ENCODE data around the gene RXYLT1. TPM values are rescaled to one million over a fixed set of nuclear protein-coding genes. Genes with fewer than 3 reads are reported as not detected.
A peak's percentile ranks its signal among the peaks of the same experiment; 100 is the strongest.

The RXYLT1 gene
- polyA plus RNA-seq, 3 donors: 26.6 to 35.2 (median 28.0) TPM

DNA sequence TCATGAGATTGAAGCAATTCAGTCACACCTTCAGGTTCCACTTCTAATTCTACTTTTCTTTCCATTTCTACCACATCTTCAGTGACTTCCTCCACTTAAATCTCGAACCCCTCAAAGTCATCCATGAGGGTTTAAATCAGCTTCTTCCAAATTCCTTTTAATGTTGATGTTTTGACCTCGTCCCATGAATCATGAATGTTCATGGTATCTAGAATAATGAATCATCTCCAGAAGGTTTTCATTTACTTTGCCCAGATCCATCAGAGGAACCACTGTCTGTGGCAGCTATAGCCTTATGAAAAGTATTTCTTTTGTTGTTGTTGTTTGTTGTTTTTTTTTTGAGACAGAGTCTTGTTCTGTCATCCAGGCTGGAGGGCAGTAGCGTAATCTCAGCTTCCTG is 7.6 kb downstream of the RXYLT1 start:
- DNase-seq (ENCODE audit: extremely low read depth in 1 of 11, low read depth in 9 of 11, low spot score in 4 of 11): no peak

DNA sequence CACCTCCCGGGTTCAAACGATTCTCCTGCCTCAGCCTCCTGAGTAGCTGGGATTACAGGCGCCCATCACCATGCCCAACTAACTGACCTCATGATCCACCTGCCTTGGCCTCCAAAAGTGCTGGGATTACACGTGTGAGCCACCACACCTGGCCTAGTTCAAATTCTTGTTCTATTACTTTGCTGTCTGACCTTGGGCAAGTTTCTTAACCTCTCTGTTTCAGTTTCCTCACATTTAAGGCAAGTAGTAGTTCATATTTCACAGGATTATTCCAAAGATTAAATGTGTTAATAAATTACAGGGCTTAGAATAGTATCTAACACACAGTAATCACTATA is 10.9 kb downstream of the RXYLT1 start:
- DNase-seq (ENCODE audit: extremely low read depth in 1 of 11, low read depth in 9 of 11, low spot score in 4 of 11): no peak

DNA sequence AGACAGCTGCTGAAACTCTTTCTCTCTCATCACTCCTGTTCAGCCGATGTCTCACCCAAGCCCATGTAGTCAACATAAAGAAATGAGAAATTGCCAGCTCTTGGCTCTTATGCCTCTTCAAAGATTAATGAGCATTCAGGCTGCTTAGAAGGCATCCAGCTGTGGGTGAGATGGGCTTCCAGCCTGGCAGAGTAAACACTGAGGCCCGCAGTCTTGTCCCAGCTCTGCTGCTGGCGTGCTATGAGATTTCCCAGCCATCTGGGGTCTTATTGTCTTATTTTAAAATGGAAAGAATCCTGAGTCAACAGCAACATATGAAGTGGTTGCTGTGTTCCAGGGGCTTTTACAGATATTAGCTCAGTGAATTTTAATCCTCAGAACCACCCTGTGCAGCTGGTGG is 12.6 kb downstream of the RXYLT1 start:
- no peak for DNase-seq (ENCODE audit: extremely low read depth in 1 of 11, low read depth in 9 of 11, low spot score in 4 of 11)

DNA sequence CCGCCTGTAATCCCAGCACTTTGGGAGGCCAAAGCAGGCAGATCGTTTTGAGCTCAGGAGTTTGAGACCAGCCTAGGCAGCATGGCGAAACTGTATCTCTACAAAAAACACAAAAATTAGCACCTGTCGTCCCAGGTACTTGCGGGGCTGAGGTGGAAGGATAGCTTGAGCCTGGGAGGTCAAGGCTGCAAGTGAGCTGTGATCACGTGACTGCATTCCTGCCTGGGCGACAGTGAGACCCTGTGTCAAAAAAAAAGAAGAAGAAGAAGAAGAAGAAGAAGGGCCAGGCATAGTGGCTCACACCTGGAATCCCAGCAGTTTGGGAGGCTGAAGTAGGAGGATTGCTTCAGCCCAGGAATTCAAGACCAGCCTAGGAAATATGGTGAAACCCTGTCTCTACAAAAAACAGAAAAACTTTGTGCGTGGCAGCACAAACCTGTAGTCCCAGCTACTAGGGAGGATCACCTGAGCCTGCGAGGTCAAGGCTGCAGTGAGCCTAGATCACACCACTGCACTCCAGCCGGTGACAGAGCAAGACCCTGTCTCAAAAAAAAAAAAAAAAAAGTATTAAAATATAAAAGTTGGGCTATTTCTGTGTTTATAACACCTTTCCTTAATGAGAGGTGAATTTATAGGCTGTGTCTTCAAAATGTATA is 15.5 kb downstream of the RXYLT1 start:
- no peak for DNase-seq (ENCODE audit: extremely low read depth in 1 of 11, low read depth in 9 of 11, low spot score in 4 of 11)

DNA sequence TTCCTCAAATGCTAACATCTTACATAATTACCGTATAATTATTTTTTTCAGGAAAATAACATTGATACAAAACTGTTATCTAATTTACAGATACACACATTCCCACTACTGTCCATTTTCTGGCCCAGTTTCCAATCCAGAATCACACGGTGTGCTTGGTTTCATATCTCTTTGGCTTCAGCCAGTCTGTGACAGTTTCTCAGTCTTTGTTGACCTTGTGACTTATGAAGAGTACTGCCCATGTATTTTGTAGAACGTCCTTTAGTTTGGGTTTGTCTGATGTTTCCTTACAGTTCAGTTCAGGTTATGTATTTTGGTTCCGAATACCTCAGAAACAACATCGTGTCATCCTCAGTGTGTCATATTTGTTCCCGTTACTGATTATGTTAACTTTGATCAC is 16.2 kb downstream of the RXYLT1 start:
- DNase-seq (ENCODE audit: extremely low read depth in 1 of 11, low read depth in 9 of 11, low spot score in 4 of 11): no peak

DNA sequence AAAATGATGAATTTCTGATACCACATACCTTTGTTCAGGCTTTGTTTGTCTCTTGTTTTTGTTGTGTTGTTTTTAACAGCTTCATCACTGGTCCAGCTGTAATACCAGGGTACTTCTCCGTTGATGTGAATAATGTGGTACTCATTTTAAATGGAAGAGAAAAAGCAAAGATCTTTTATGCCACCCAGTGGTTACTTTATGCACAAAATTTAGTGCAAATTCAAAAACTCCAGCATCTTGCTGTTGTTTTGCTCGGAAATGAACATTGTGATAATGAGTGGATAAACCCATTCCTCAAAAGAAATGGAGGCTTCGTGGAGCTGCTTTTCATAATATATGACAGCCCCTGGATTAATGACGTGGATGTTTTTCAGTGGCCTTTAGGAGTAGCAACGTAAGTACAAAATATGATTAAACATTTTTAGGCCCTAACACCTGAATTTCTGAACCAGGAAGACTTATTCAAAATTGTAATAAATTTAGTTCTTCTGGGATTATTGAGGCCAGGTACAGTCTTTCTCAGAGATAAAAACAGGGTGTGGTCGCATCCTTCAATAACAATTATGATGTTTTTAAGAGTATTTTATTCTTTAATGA is 22.4 kb downstream of the RXYLT1 start:
- DNase-seq (ENCODE audit: extremely low read depth in 1 of 11, low read depth in 9 of 11, low spot score in 4 of 11): peak in 2 of 11 donors; percentile 14 to 32

DNA sequence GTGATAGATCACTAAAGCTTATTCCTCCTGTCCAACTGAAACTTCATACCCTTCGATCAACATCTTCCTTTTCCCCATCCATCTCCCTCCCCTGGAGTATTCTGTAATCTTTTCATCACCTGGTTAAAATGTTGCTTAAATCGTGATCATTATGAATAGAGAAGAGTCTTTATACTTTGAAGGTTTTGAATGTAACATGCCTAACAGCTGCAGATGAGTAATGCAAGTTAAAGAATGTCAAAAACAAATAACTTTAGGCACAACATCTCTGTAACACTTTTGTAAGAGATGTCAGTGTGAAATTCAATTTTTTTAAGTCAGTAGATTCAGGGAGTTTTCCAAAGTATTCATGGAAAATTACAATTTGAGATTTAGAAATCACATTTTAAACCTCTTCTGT is 25.0 kb downstream of the RXYLT1 start:
- DNase-seq (ENCODE audit: extremely low read depth in 1 of 11, low read depth in 9 of 11, low spot score in 4 of 11): no peak

DNA sequence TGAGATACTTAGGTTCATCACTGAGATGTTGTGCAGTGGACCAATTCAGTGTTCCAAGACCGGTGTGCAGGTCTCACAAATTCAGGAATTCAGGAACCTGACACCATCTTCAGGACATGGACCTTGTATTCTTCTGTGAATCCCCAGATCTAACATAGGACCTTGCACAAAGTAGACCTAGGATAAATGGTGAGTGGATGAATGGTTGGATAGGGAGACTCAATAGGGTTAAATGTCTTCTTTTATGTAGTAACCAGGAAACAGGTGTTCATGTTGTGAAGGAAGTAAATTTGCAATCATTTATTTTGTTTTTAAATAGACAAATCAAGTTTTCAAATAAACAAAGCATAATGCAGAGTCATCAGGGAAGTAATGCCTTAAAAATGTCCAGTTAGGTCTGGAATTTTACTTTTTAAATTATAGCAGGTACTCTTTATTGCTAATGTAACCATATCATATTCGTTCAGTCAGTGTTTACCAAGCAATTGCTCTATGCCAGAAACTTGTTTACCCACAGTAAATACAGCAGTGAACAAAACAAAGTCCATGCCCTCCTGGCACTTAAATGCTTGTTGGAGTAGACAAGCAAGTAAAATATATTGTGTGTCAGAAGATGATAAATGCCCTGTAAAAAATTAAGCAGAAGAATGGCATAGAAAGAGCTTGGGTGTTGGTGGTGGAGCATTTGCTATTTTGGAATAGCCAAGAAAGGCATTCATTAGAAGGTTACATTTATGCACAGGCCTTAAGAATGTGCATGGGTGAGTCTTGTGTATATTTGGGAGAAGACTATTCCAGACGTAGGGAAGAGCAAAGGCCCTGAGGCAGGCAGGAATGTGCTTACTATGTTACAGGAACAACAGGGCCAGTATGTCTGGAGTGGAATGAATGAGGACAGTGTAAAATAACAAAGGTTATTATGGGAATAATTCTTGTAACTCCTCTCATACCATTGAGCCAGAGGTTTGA is 26.3 kb downstream of the RXYLT1 start:
- DNase-seq (ENCODE audit: extremely low read depth in 1 of 11, low read depth in 9 of 11, low spot score in 4 of 11): no peak

DNA sequence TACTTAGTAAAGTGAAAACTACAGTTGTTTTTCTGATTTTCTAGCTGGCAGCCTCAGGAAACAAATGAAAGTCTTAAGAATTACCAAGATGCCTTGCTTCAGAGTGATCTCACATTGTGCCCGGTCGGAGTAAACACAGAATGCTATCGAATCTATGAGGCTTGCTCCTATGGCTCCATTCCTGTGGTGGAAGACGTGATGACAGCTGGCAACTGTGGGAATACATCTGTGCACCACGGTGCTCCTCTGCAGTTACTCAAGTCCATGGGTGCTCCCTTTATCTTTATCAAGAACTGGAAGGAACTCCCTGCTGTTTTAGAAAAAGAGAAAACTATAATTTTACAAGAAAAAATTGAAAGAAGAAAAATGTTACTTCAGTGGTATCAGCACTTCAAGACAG is 28.9 kb downstream of the RXYLT1 start:
- DNase-seq (ENCODE audit: extremely low read depth in 1 of 11, low read depth in 9 of 11, low spot score in 4 of 11): no peak

DNA sequence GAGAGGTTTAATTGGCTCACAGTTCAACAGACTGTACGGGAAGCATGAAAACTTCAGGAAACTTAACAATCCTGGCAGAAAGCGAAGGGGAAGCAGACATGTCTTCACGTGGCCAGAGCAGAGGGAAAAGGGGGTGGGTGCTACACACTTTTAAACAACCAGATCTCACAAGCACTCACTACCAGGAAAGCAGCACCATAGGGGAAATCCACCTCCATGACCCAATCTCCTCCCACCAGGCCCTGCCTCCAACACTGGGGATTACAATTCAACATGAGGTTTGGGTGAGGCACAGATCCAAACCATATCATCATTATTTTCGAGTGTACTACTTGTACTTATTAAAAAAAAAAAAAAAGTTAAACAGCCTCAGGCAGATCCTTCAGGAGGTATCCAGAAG is 29.9 kb downstream of the RXYLT1 start:
- no peak for DNase-seq (ENCODE audit: extremely low read depth in 1 of 11, low read depth in 9 of 11, low spot score in 4 of 11)

DNA sequence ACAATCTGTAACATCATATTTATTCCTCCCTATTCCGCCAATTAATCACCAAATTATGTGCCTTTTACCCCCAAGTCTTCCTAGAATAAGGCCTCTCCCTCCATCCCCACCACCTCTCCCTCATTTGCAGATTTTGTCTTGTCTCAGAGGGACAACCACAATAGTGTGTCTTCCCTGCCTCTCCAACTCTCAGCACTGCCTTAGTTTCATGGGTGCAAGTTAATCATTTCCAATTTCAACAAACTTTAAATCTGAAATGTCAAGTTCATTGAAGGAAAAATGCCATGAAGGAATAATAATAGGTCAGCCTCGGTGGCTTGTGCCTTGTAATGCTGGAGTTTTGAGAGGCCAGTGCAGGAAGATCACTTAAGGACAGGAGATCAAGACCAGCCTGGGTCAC is 31.6 kb downstream of the RXYLT1 start:
- no peak for DNase-seq (ENCODE audit: extremely low read depth in 1 of 11, low read depth in 9 of 11, low spot score in 4 of 11)

DNA sequence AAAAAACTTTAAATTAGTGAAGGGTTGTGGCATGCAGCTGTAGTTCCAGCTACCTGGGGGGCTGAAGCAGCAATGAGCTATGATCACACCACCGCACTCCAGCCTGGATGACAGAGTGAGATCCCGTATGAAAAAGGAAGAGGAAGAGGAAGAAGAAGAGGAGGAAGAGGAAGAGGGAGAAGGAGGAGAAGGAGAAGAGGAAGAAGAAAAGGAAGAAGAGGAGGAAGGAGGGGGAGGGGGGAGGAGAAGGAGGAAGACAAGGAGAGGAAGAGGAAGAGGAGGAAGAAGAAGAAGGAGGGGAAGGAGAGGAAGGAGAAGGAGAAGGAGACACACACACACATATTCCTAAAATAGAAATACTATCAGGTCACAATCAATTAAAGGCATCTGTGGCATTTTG is 32.0 kb downstream of the RXYLT1 start:
- DNase-seq (ENCODE audit: extremely low read depth in 1 of 11, low read depth in 9 of 11, low spot score in 4 of 11): no peak

DNA sequence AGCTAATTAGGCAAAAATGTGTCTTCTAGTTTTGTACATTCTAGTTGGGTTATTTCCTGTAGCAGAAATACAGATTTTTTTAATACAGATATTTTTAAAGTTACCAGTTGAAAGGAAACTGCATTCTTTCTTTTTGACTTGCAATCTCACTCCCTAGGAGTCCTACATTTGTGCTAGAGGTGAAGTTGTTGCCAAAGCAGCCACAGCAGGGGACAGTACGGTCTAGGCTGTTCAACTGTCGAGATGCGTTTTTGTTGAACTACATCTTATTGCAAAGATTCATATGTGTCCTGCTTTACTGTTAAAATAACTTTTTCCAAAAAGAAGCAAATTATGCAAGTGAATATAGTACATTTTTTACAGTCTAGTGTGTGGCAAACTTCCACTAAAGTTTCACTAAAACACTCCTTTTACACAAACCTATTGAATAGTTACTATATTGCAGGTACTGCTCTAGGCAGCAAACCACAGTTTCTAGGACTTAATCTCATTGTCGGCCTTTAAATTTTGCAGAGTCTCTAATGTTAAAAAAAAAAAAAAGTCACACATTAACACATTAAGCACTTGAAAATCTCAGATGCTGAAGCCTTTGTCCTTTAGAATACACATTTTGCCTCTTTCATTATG is 34.5 kb downstream of the RXYLT1 start:
- DNase-seq (ENCODE audit: extremely low read depth in 1 of 11, low read depth in 9 of 11, low spot score in 4 of 11): no peak

DNA sequence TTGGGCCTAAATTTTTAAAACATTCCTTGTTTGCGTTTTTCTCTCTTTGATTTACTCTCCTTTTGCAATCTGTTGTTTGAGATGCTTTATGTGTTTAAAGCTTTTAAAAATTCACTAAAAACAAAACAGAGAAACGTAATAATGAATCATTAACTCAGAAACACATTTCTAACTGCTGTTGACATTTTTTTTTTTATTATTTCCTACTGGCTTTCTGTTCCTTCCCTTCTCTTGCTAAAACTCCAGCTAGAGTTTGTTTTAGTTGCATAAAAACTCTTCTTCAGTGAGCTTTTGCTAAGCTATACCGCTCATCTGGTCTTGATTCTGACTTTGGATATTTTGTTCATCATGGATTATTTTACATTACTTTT is 35.8 kb downstream of the RXYLT1 start:
- no peak for DNase-seq (ENCODE audit: extremely low read depth in 1 of 11, low read depth in 9 of 11, low spot score in 4 of 11)

DNA sequence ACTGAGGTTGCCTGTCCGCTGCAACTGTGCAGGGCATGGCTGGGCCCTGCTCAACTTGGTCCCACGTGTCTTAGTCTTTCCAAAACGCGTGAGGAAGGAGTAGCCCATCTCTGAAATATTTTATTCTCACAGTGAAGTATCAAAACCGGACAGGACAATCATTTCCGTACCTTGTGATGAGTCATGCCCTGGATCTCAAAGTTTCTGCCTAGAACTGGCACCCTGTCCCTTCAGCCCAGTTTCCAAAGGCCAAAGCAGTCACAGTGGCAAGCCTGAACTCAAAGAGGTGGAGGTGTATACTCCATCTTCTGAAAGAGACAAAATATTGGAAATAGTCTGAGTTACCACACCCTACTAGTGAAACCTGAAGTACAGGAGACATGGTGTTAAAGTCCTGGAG is 36.3 kb downstream of the RXYLT1 start:
- DNase-seq (ENCODE audit: extremely low read depth in 1 of 11, low read depth in 9 of 11, low spot score in 4 of 11): no peak

DNA sequence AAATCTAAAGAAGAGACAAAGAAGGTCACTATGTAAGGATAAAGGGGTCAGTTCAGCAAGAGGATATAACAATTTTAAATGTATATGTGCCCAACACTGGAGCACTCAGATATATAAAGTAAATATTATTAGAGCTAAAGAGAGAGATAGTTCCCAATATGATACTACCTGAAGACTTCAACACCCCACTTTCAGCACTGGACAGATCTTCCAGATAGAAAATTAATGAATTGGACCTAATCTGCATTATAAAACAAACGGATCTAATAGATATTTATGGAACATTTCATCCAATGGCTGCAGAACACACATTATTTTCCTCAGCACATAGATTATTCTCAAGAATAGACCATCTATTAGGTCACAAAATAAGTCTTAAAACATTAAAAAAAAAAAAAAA is 40.7 kb downstream of the RXYLT1 start:
- DNase-seq (ENCODE audit: extremely low read depth in 1 of 11, low read depth in 9 of 11, low spot score in 4 of 11): no peak

DNA sequence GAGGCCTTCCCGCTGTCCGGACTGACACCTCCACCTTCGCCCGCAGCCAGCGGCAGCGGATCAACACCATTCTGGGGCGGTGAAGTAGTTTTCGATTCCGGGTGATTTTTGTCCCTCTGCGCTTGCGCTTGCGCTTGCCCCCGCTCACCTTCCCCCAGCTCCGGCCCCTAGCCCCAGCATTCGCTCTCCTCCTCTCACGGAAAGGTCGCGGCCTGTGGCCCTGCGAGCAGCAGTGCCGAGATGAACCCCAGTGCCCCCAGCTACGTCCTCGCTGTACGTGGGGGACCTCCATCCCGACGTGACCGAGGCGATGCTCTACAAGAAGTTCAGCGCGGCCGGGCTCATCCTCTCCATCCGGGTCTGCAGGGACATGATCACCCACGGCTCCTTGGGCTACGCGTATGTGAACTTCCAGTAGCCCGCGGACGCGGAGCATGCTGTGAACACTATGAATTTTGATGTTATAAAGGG is 42.1 kb downstream of the RXYLT1 start:
- DNase-seq (ENCODE audit: extremely low read depth in 1 of 11, low read depth in 9 of 11, low spot score in 4 of 11): no peak

DNA sequence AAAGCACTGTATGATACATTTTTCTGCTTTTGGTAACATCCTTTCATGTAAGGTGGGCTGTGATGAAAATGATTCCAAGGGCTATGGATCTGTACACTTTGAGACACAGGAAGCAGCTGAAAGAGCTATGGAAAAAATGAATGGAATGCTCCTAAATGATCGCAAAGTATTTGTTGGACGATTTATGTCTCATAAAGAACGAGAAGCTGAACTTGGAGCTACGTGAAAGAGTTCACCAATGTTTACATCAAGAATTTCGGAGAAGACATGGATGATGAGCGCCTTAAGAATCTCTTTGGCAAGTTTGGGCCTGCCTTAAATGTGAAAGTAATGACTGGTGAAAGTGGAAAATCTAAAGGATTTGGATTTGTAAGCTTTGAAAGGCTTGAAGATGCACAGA is 42.6 kb downstream of the RXYLT1 start:
- no peak for DNase-seq (ENCODE audit: extremely low read depth in 1 of 11, low read depth in 9 of 11, low spot score in 4 of 11)

DNA sequence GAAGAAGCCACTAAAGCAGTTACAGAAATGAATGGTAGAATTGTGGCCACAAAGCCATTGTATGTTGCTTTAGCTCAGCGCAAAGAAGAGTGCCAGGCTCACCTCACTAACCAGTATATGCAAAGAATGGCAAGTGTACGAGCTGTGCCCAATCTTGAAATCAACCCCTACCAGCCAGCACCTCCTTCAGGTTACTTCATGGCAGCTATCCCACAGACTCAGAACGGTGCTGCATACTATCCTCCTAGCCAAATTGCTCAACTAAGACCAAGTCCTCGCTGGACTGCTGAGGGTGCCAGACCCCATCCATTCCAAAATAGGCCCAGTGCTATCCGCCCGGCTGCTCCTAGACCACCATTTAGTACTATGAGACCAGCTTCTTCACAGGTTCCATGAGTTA is 43.3 kb downstream of the RXYLT1 start:
- DNase-seq (ENCODE audit: extremely low read depth in 1 of 11, low read depth in 9 of 11, low spot score in 4 of 11): no peak

Measured in renal cortex interstitium (tissue), 11 donors.